HG03064 (cell line): Measurements from ENCODE around the gene SPIN2A.
"Not testable (repeated sequence)": the region's sequence is repeated elsewhere in the genome, so short reads cannot be mapped to it uniquely, and the experiment has no call there.

Experiments
- ATAC-seq: cut with Tn5 transposase; IDR thresholded peaks from one replicate; pipeline ENCODE4 v1.9.1; 2021; ENCODE audit warnings: low read depth; ENCODE audit not compliant: unreplicated experiment

The SPIN2A gene

GRCh38 chrX:57137073-57137472 is at the start of gene SPIN2A:
Gene SPIN2A (minus strand): TSS chrX:57137397. CDS start chrX:57136597, 800 bp downstream.
- not testable (repeated sequence) for ATAC-seq

GRCh38 chrX:57178605-57179004 is 41.4 kb upstream of the SPIN2A start:
- no peak for ATAC-seq

DNA sequence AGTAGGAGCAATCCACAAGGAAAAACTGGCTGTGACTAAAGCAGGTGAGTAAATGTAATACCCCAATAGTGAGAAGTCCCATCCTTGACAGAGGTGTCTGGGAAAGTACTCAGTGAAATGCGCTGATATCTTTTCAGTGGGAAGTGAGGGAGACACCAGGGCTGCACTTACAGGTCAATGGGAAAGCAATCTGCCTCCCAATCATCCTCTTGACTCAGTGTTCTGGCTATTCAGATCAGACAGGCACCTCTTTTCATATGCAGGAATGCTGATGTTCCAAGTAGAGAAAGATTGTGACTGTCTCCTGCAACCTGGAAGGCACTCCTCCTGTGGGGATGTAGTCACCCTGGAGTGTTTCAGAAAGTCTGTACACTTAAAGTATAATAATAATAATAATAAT is 39.9 kb upstream of the SPIN2A start:
- ATAC-seq = no peak

DNA sequence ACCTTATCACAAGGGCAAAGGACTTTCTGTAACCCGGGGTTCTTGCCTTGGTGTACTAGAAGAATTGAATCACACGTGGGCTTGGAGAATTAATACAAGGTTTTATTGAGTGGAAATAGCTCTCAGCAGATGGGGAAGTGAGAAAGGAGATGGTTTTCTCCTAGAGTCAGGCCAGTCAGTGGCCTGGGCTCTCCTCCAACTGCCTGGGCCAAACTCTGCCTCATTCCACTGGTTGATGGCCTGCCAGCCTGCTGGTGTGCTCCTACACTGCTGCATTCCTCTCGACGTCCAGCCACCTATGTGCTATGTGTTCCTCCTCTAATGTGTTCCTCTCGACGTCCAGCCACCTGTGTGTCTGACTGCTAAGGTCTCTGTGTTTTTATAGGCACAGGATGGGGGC is 35.3 kb upstream of the SPIN2A start:
- ATAC-seq = no peak

DNA sequence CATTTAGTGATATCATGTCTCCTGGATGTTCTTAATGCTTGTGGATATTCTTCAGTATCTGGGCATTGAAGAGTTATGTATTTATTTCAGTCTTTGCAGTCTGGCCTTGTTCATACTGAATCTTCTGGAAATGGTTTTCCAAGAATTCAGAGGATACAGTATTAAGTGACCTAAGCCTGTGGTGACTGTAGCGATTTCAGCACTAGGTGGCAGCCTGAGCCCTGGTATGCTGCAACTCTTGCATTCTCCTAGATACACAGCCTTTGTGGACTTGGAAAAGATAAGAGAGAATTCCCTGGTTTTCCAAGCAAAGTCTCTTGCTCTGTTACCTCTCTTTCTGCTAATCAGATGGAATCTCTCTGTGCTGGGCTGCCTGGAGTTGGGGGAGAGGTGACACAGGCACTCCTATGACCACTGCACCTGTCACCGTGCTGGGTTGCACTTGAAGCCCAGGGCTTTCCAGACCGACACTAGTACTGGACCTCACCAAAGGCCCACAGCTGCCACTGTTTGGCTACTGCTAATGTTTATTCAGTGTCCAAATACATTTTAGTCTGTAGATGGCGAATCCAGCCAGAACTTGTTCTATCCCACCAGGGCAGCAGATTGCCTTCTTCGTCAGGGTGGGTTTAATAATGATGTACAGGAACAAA is 19.3 kb upstream of the SPIN2A start:
- no peak for ATAC-seq

DNA sequence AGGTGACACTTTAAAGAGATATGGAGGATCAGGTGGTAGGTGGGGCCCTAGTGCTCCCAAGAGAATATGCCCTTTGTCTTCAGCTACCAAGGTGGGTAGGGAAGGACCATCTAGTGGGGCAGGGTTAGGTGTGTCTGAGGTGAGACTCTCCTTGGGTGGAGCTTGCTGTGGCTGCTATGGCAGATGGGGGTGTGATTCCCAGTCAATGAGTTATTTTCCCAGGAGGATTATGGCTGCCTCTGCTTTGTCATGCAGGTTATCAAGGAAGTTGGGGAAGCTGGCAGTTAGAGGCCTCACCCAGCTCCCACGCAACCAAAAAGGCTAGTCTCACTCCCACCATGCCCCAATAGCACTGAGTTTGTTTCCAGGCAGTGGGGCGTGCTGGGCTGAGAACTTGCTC is 18.0 kb upstream of the SPIN2A start:
- no peak for ATAC-seq

DNA sequence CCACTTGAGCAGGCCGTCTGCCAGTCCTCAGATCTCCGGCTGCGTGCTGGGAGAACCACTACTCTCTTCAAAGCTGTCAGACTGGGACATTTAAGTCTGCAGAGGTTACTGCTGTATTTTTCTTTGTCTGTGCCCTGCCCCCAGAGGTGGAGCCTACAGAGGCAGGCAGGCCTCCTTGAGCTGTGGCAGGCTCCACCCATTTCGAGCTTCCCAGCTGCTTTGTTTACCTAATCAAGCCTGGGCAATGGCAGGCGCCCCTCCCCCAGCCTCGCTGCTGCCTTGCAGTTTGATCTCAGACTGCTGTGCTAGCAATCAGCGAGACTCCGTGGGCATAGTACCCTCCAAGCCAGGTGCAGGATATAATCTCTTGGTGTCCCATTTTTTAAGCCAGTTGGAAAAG is 15.0 kb upstream of the SPIN2A start:
- ATAC-seq = not testable (repeated sequence)

GRCh38 chrX:57138674-57139073 is 1.5 kb upstream of the SPIN2A start:
- no peak for ATAC-seq

- ATAC-seq = no peak
Observed at GRCh38 chrX:57137501-57137900, 304 bp upstream of the SPIN2A start.

- not testable (repeated sequence) for ATAC-seq
Observed at GRCh38 chrX:57136589-57136988, 608 bp downstream of the SPIN2A start.

- no peak for ATAC-seq
Observed at GRCh38 chrX:57135287-57135686, 1.9 kb downstream of the SPIN2A start.

GRCh38 chrX:57134702-57135101 is 2.5 kb downstream of the SPIN2A start:
- no peak for ATAC-seq

- ATAC-seq = no peak
Observed at GRCh38 chrX:57133706-57134105, 3.5 kb downstream of the SPIN2A start.

- ATAC-seq = not testable (repeated sequence)
Observed at GRCh38 chrX:57133284-57133683, 3.9 kb downstream of the SPIN2A start.

- no peak for ATAC-seq
Observed at GRCh38 chrX:57132046-57132445, 5.2 kb downstream of the SPIN2A start.

DNA sequence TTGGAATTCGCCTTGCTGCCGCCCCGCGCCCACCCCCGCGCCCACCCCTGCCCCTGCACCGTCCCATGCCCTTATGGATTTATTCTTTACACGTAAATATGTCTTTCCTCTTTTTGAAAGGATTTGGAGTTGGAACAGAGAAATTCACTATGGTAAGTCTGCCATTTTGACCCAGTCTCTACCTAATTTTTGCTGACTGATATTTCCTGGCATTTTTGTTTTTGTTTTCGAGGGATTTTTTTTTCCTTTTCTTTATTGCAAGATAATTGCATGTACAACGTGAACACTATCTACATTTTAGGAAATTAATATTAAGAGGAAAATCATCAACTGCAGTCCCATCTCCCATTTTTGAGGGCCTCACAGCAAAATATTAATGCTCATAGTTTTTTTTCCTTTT is 15.4 kb downstream of the SPIN2A start:
- no peak for ATAC-seq

DNA sequence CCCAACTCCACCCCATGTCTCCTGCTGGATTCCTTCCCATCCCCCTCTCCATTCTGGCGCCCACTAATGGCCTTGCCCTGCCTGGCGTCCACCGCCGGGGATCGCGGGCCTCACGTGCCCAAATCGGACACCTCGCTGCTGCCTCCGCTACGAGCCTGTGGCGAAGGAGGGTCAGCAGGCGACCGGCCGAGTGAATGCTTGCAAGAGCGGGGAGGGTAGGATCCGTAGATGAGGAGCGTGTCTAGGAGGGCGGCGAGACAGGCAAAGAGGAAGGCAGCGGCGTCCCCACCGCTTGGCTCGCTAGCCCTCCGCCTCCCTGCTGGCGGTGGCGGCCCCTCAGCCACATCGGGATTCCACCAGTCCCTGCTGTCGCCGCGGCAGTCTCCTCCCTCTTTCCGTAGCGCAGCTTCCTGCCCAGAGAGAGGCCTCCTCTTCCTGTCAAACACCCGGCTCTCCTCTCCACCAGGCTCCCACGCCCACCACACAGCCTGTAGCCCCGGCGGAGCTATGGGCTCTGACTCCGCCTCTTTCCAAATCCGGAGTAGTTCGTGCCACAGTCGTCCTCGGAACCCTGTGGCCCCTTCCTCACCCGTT is 15.9 kb downstream of the SPIN2A start, which contains the start of gene SPIN2B:
Gene SPIN2B (minus strand): TSS at position 387 of the 594 bp plus-strand sequence.
- peak; percentile 100 for ATAC-seq

DNA sequence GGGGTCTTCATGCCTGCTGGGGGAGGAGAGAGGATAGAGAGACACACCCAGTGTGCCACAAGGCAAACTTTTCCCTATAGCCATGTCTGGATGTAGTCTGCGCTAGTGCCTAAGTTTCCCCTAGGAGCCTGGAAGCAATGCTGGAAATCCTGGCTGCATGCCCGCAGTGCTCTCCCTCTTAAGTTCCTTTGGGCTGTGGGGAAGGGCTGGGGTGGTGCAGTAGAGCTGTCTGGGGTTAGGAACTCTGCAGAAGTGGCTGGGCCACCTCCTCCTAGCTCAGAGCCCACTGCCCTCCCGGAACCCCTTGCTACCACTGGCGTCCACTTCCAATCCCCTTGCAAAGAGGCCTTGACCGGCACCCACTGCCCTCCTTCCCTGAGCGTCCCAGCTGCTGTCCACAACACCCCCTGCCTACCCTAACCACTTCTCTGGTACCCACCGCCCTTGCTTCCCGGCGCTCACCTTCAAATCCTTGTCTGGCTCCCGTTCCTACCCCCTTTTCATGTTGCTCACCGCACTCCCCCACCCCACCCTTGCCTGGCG is 16.5 kb downstream of the SPIN2A start:
- not testable (repeated sequence) for ATAC-seq

- ATAC-seq = no peak
Observed at GRCh38 chrX:57119416-57119815, 17.8 kb downstream of the SPIN2A start.

DNA sequence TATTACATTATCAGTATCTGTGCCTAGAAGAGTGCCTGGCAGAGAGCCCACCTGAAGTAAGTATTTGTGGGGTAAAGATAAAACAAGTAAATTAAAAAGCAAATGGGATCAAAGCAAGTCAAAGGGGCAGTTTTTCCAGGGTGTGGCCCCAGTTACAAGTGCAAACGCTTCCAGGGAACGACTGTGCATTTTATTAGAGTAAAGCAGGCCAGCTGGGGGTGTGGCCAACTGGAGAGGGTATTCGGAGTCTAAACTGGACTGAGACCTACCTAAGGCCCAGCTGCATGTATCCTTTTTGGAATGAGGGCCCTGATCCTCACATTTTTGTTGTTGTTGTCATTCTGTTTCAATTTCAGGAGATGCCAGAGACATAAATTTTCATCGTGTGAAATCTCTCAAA is 19.6 kb downstream of the SPIN2A start:
- not testable (repeated sequence) for ATAC-seq

DNA sequence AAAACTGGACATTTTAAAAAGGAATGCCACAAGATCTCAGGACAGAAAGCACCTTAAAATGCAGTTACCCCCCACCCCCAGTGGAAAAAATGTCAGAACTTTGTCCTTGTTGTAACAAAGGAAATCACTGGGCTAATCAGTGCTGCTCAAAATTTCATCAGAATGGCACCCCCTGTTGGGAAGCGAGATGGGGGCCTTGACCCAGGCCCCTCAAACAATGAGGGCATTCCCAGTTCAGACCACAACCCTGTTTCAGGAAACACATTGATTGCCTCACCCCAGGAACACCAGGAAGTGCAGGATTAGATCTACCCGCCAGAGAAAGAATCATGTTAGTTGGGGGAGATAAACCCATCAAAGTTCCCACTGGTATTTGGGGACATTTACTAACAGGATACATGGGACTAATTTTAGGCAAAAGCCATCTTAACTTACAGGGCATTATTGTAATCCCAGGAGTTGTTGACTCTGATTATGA is 32.2 kb downstream of the SPIN2A start:
- ATAC-seq = no peak

DNA sequence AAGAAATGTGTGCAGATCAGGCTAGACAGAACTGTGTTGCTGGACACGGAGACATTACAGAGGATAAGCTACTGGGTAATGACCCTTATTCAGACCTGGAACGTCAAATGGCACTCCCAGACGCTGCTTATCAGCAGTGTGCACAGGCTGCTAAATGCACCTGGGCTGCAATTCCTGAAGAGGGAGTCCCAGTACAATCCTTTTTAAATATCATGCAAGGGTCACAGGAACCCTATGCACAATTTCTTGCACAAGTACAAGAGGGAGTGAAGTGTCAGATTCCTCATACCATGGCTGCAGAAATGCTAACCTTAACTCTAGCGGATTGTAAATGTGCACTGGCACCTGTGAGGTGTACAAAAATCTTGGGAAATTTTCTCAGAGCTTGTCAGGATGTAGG is 32.8 kb downstream of the SPIN2A start:
- no peak for ATAC-seq
